ENCODE results near the gene STK32B. TPM values are rescaled to one million over a fixed set of nuclear protein-coding genes. Genes with fewer than 3 reads are reported as not detected.

Gene STK32B
- total and polyA plus RNA-seq, 12 donors: 0.16 to 6.8 (median 0.52) TPM

GRCh38 chr4:5137226-5137625 is 85.9 kb downstream of the STK32B start:
- no peak overlapping the region for H3K27ac ChIP-seq
- no peak overlapping the region for H3K4me3 ChIP-seq
- 59 to 89% (median 73%) methylated on average over 2 of the region's 2 CpGs for WGBS, 4 donors
- DNase-seq: no peak
- intact Hi-C loops (cut with DNase I): no loop called here
- H3K36me3 ChIP-seq (replicated peaks in 1 of 2): no peaks in the 10 kb centered on the region
- no peaks in the 10 kb centered on the region for H3K4me1 ChIP-seq (replicated peaks in 1 of 2)
- no peaks in the 10 kb centered on the region for H3K9me3 ChIP-seq (replicated peaks in 1 of 3)
- TF ChIP-seq POLR2A (IDR thresholded peaks at IDR 0.05): no peak
- TF ChIP-seq CTCF (IDR thresholded peaks at IDR 0.05): no peak
- no peaks in the 10 kb centered on the region for H3K27me3 ChIP-seq

- Histone ChIP-seq H3K27me3 (no peaks in the 10 kb centered on the region), H3K4me1 (replicated peaks in 1 of 2) (no peaks in the 10 kb centered on the region), H3K36me3 (replicated peaks in 1 of 2) (no peaks in the 10 kb centered on the region), H3K4me3 (no peak overlapping the region), H3K9me3 (replicated peaks in 1 of 3) (no peaks in the 10 kb centered on the region), H3K27ac (no peak overlapping the region)
- DNase-seq: no peak
- intact Hi-C loops (cut with DNase I): no loop called here
- no peak for TF ChIP-seq CTCF (IDR thresholded peaks at IDR 0.05)
- 24 to 44% (median 36%) methylated on average over 9 of the region's 9 CpGs for WGBS, 4 donors
Observed at GRCh38 chr4:5137927-5138326, 86.6 kb downstream of the STK32B start.

- Histone ChIP-seq H3K4me1 (replicated peaks in 1 of 2) (no peaks in the 10 kb centered on the region), H3K9me3 (replicated peaks in 1 of 3) (no peaks in the 10 kb centered on the region), H3K27ac (no peak overlapping the region), H3K27me3 (no peaks in the 10 kb centered on the region), H3K4me3 (no peak overlapping the region), H3K36me3 (replicated peaks in 1 of 2) (no peaks in the 10 kb centered on the region)
- intact Hi-C loops (cut with DNase I): no loop called here
- TF ChIP-seq CTCF (IDR thresholded peaks at IDR 0.05) (no peak), POLR2A (IDR thresholded peaks at IDR 0.05) (no peak)
- 87 to 95% (median 90%) methylated on average over 3 of the region's 3 CpGs for WGBS, 4 donors
- no peak for DNase-seq
Observed at GRCh38 chr4:5138389-5138788, 87.1 kb downstream of the STK32B start.

- 71 to 87% (median 77%) methylated on average over 2 of the region's 2 CpGs for WGBS, 4 donors
Observed at GRCh38 chr4:5139141-5139540, 87.9 kb downstream of the STK32B start.

More at GRCh38 chr4:5139141-5139540, 87.9 kb downstream of the STK32B start:
- TF ChIP-seq POLR2A (IDR thresholded peaks at IDR 0.05) (no peak), CTCF (IDR thresholded peaks at IDR 0.05) (no peak)
- Histone ChIP-seq H3K9me3 (replicated peaks in 1 of 3) (no peaks in the 10 kb centered on the region), H3K36me3 (replicated peaks in 1 of 2) (no peaks in the 10 kb centered on the region), H3K4me1 (replicated peaks in 1 of 2) (no peaks in the 10 kb centered on the region), H3K27me3 (no peaks in the 10 kb centered on the region), H3K27ac (no peak overlapping the region), H3K4me3 (no peak overlapping the region)
- intact Hi-C loops (cut with DNase I): no loop called here
- DNase-seq: no peak
